Stimulated activated CD4-positive, alpha-beta T cell treated with anti-CD3 and anti-CD28 coated beads, Interleukin-2, amount 100 ng/mL, for 48 hours (primary cell): ENCODE data around the gene PDIA5.

Experiments used
- DNase-seq, 2 donors: peaks; one replicate each; pipeline ENCODE4 v3.0.0-alpha.2; 2020

The PDIA5 gene

DNA sequence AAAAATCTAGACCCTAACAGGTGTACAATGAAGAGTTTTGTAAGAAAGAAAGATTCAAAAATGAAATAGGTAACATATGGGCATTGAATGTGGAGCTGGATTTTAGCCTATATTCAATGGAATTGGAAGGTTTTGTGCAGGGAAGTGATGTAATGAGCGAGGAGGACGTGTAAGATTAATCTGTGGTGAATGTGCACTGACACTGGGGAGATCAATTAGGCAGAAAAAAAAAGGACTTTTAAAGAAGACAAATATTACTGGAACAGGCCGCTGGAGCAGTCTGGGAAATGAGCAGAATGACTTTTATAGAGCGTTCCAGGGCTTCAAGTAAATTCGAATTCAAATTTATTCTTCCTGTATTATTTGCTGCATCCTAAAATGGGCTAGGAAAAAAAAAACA is 55.2 kb downstream of the PDIA5 start:
- no peak for DNase-seq

DNA sequence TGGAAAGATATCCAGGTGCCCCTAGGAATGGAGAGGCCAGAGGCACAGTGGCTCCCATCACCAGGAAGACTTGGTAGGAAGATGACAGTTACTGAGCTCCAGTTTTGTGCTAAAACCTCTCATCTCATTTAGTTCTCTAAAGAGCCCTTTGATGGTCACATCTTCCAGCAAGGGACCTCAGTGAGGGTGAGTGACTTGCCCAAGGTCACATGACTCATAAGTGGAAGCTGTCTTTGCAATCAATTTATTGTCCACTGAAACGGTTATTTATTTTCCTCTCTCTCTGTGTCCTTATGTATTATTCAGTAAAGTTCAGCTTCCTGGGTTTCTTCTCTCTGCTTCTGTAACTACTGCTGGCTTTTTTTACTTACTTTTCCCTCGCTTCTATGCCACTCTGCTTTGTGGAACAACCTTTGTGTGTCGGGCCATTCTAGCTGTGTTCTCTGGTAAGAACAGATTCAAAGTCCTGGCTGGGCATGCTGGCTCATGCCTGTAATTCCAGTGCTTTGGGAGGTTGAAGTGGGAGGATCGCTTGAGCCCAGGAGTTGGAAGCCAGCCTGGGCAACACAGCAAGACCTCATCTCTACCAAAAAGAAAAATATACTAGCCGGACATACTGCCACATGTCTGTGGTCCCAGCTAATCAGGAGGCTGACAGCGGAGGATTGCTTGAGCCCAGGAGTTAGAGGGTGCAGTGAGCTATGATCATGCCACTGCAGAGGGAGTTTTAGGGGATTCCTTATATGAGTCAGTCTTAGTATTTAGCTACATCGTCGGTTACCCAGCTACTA is 55.9 kb downstream of the PDIA5 start:
- no peak for DNase-seq

DNA sequence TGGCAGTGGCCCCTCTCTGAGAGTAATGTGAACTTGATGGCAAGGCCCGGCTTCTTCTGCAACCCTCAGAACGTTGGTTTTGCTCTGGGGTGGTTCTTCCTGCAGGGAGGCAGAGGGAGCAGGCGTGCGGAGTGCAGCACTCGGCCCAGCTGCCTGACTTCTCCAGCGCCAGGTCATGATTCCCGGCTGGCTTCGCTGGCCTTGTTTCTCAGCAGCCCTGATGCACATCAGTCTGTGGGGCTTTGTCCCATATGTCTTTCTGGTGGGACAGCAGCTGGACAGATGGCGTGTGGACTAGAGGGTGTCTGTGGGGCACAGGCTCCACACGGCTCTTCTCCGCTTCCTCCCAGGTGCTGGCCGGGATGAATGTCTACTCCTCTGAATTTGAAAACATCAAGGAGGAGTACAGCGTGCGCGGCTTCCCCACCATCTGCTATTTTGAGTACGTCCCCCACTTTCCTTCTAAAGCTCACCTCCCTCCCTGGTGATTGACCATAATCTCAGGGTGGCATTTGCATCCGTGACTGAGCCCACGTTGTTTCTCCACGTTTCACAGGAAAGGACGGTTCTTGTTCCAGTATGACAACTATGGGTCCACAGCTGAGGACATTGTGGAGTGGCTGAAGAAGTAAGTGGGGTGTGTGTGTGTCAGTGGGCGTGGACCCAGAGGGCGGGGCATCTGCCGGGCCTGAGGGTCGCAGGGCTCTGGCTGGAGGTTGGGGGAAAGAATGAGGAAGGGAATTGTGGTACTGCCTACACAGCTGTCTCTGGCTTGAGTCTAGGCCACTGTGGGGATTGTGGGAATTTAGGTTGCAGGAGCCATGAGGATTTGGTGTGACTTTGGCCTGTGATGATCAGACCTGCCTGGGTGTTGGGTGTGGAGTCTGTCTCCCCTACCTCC is 57.1 kb downstream of the PDIA5 start:
- DNase-seq = no peak

DNA sequence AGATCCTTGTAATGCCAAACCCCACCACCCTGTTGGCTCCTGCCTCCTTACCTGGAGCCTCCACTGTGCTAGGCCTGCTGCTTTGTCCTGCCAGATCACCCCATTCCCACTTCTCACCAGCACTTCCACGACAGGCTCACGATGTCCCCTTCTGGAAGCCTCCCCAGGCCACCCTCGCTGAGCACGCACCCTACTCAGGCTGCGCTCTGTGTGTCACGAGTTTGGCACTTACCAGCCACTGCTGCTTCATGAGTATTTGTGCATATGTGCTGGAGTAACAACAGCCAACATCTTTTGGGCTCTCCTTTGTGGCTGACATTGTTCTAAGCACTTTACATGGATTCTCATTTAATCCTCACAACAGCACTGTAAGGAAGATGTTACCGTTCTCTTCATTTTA is 58.1 kb downstream of the PDIA5 start:
- no peak for DNase-seq

DNA sequence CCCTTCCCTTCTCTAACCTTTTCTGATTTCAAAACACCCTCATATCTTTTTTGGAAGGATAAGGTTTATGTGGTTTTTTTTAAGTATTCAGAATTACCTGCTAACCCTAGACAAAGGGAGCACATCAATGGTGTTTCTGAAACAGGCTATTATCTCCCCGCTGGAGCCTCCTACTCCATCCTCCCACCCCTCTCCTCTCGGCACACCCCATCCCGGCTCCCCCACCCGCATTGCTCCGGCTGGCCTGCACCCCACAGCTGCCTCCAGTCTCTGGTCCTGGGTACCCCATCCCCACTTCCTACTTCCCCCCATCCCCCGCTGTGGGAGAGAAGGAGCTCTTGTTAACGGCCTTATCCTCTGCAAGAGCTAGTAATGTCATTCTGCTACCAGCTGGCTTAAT is 59.2 kb downstream of the PDIA5 start:
- no peak for DNase-seq

DNA sequence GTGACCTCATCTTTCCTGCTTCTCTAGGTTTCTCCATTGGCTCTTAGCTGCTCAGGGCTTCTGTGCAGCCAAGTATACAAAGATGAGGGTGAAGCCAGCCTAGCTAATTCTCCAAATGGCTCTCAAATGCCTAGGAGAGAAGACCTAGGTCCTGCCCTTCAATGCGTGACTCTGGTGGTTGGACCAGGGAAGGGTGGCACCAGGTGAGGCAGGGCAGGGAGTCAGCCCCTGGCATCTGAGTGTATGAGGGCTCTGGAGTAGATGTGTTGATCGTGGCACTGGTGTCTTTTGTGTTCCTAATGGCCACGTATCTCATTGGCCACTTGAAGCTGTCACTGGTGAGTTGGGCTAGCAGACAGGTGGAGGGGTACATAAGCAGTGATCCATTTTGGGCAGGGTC is 59.8 kb downstream of the PDIA5 start:
- DNase-seq = no peak

DNA sequence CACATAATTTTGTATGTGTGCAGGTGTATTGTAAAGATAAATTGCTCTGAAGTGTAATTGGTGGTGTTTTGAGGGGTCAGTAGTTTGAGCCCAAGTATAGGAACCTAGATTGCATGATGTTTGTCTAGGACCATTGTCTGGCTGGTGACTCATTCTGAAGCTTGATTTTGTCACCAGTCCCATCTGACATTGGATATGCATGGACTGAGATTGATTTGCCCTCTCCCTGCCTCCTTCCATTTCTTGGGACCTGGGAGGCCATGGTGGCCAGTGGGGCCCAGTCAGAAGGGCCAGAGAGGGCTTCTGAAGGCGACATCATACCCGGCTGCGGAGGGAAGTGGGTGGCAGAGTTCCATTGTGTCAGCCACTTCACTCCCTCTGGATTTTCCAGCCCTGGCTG is 62.3 kb downstream of the PDIA5 start:
- DNase-seq = no peak

DNA sequence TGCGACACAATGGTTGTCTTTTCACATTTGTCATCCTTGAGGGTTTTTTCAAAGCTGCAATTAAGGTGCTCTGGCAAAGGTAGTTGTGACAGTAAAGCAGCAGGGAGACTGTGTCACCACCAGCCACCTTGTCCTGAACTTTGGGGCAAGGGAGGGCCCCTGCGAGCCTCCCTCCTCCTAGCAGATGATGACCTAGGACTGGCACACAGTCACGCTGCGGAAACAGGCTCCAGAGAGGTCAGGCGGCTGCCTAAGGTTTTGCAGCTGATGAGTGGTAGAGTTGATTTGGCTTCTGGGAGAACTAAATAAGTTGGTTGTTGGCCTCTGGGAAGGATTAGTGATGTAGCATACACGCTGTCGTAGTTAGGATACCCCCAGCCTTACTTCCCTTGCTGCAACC is 62.7 kb downstream of the PDIA5 start:
- DNase-seq = no peak

DNA sequence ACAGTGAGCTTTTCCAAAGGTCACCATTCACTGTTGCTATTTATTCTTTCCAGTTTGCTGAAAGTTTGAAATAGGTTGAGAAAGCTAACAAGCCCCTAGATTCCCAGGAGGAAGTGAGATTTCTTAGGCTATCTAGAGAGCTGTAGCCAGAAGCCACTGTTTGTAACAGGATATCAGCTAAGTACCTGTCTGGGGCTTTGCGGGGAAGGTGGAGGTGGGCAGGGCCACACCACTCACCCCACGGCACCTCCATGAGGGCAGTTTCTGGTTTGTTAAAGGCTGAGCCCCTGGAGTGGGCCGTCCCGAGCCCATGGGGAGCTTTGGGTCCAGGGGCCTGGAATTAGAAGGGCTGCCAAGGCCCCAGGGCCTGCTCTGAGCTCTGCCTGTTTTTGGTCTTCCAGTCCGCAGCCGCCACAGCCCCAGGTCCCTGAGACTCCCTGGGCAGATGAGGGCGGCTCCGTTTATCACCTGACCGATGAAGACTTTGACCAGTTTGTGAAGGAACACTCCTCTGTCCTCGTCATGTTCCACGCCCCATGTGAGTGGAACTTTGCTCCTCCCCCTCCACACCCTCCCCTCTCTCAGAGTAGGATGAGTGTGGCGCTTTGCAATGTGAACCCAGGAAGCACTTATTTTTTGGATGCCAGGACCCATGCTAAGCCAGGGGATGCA is 63.4 kb downstream of the PDIA5 start:
- no peak for DNase-seq

DNA sequence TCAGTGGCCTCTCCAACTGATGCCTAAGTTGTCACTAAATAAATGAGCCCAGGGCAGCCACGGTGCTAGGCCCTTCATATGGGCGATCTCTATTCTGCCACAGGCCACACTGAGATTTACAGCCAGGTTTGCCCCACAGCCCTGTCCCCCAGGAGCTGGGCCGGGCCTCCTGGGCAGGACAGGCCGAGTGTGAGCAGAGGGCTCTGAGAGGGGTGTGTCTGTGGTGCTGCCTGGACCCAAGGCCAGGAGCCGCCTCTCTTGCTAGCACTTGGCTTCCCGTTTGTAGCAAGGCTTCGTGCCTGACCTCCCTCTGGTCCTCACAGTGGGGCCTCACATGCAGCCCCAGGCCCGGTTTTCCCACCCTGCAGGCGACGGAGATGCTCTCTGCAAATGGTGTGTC is 67.8 kb downstream of the PDIA5 start:
- no peak for DNase-seq

DNA sequence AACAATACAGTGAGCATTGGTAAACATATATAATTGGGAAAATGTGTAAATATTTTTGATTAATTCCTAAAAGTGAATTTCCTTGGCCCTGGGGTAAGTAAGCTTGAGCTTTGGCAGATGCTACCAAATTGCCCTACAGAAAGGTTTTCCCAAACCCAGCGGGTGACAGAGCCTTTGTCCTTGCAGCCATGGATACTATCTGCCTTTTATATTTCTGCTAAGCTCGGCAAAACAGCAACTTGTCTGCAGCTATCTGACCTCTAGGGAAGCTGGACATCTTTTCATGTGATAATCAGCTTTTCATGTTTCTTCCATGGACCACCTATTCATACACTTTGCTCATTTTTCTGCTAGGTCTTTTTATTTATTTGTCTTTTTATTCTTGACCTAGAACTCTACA is 70.2 kb downstream of the PDIA5 start:
- DNase-seq = no peak

DNA sequence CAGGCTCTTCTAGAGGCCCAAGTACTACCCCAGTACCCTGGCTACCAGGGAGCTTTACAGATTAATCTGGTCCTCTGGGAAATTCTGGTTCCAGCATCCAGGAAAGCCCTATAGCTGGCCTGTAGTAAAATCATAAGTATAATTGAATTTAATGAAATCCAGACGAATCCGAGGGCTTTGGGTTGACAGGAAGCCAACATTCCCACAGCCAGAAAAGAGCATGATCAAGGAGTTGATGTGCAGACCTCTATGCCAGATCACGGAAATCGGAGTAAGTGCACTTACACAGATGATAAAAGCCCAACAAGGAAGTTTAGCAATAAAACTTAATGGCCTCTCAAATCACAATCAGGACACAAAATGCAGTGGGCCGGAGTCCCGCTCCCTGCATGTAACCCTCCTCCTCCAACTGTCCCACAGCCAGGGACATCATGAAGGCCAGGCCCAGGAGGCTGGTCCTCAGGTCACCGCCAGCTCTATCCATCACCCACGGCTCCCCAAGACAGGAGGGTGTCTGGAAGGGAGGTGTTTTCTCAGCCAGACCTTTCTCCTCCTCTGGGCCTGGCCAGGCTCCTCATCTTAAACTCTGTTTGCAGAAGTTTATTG is 72.1 kb downstream of the PDIA5 start:
- DNase-seq = no peak

DNA sequence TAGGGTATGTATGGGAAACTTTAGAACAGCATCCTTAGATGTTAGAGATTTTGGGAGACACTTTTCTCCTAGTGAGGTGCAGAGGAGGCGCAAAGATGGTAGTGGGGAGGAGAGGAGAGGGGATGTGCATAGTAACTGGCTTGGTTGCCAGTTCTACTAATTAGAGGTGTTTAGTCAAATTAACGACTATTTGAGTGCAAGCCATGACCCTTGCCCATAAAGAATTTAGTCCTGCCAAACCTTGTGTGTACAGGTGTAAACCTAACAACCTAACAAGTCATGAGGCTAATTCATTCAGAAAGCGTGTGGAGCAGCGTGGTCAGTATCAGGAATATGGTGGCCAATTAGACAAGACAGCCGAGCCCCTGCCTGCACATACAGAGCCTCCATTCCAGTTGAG is 72.7 kb downstream of the PDIA5 start:
- no peak for DNase-seq

DNA sequence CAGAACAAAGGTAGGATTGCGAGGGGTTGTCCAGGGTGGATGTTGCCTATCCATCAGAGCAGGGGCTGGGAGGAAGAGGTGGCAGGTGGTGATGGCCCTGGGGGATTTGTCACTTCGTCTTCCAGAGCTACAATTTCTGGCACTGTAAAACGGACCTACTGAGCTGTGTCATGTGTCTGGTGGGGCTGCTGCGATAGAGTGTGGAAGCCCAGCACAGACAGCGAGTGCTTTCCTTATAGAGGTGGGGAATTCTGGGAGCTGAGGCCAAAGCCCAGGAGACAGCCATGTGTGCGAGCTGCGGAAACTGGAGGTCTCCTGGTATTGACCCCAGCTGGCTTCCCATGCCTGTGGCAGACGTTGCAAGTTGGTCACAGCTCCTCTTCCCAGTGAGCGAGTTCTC is 73.7 kb downstream of the PDIA5 start:
- no peak for DNase-seq

DNA sequence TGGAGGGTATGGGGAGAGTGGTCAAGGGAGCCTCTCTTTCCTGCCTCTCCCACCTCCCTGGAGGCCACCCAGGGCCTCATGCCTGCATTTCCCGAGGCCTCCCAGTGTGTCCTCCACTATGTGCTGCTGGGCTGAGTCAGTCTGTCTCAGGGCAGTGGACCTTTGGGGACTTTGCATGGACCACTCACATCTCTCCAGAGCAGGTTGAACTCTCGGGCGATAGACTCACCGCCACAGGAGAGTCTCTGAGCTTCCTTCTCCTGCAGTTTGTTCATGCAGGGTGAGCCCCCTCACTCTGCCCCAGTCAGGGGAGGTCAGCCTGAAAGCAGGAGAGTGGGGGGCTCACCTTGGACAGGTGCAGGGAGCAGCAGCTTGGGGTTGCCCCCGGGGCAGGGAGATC is 74.5 kb downstream of the PDIA5 start:
- no peak for DNase-seq

DNA sequence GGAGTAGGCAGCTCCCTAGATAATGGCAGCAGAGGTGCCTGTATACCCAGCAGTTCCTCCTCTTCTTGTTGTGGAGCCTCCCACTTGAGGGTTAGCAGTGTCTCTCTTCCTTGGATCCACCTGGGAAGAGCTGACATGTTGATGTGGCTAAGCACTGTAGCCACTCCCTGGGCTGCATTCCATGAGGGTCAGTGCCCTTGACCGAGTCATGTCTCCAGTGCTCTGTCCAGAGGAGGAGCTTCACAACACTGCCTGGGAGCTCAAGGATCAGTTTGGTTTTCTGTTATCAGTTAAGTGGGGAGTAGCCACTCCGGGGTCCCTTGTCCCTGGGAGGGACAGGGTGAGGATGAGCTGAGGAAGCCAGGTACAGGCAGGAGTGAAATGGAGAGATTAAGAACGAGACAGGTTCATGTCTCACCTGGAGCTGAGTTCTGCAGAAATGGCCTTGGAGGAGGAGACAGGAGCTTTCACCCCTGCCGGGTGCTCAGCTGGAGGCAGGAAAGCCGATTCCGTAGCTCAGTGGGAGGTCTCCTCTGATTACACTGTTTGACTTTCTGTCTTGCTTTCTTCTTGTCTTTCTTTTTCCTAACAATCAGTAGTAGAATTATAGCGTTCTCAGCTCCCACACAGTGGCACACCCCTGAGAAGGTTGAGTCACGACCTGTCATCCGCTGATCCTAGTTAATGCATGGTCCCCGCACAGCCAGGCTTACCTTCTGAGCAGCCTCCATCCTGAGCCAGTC is 77.0 kb downstream of the PDIA5 start:
- no peak for DNase-seq

DNA sequence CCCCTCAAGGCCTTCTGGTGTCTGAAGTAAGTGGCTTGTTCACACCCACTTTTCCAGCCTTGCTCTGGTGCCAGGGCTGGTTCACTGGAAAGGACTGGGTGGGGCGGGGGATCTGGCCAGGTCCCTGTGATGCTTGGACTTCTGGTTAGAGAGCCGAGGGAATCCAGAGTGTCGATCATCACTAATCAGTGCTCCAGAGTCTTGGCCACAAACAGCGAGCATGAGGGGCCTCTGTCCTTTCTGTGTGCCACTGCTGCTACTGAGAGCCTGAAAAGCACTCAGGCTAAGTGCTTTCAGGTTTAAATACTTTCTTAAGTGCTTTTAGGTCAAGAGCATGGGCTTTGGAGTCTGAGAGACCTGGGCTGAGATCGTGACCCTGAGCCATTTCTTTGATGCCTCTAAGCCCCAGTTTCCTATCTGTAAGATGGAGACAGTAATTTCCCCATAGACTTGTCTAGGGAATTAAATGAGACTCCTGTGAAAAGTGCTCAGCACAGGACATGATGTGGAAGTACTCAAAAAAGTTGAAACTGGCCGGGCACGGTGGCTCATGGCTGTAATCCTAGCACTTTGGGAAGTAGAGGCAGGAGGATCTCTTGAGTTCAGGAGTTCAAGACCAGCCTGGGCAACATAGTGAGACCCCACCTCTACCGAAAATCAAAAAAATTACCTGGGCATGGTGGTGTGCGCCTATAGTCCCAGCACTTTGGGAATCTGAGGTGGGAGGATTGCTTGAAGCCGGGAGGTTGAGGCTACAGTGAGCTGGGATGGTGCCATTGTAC is 81.1 kb downstream of the PDIA5 start:
- DNase-seq = no peak

DNA sequence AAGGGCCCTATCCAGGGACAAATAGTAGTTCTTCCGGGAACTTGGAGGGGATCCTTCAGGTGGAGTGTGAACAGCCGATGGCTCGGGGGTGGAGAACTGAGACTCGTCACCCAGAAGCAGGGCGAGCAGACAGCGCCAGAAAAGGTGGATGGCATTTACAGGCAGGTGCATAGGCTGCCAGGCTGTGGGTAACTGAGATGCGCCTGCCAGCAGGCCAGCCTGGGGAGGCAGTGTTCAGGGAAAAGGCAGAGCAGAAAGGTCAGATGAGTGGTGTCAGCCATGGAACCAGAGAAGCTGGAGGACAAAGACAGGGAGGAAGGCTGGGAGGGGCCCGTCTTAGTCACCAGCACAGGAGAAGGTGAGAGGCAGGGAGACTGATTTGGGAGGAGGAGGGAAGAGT is 81.9 kb downstream of the PDIA5 start:
- no peak for DNase-seq

DNA sequence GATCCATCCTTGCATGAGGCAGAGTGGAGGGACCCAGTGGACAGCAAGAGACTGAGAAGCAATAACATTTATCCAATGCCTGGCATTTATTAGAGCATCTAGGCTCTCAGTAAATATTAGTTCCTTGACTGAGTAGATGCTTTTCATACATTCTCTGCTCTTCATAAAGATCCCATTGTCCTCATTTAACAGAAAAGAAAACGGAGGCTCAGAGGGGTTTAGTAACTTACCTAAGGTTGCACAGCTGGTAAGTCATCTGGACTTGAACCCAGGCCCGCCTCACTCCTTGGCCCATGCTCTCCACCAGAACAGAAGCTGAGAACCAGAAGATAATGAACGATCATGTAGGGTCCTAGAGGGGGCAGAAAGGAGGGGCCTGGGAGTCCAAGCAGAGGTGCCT is 82.7 kb downstream of the PDIA5 start:
- DNase-seq = no peak

DNA sequence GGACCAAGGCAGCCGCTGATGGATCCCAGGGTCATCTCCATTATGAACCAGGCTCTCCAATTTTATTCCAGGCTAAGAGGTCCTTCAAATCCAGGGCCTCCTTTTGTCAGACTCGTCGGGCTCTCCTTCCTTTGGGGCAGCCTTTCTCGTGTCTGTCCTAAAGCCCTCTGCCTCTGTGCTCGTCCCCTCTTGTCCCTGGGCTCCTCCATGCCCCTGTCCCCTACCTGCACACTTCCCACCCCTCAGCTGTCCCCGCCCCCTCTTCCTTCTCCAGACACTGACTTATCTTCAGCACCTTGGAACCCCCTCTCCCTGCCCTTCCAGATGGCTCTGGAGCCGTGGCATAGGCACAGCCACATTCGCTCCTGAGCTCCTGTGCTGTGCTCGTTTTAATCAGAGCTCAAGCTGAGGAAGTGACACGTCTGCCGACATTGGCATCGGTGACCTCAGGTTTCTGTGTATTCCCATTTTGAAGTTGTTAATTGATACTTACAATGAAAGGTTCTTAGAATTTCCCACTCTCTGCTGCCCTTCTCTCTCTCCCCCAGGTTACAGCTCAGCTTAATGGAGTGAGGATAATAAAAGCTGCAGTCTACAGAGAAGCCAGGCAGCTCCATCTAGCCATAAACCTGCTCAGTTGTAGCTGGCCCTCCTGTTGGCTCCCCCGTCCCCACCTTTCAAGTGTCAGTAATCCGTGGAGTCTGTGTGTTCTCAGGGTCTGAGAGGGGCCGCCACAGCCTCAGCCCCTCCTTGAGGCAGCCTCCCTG is 83.8 kb downstream of the PDIA5 start:
- no peak for DNase-seq

DNA sequence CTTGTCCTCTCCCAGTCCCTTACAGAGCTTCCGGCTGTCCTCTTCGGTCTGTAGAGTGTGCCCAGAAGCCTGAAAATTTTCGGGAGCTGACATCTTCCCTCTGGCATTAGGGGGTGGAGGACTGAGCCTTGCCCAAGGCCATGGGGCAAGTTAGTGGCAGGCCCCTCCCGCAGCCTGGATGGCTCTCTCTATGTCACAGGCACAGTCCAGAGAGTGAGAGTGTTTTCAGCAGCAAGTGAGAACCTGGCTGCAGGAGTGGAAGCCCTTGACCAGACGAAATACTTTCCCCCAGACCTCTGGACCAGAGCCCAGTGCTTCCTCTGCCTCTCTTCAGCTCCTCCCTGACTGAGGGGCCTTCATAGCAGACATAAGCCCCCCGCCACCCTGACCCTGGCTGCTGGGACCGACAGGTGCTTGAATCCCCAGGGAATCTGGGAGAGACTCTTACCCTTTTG is 84.5 kb downstream of the PDIA5 start:
- DNase-seq = no peak
